ENCODE results near the gene BCR.

Gene BCR

DNA sequence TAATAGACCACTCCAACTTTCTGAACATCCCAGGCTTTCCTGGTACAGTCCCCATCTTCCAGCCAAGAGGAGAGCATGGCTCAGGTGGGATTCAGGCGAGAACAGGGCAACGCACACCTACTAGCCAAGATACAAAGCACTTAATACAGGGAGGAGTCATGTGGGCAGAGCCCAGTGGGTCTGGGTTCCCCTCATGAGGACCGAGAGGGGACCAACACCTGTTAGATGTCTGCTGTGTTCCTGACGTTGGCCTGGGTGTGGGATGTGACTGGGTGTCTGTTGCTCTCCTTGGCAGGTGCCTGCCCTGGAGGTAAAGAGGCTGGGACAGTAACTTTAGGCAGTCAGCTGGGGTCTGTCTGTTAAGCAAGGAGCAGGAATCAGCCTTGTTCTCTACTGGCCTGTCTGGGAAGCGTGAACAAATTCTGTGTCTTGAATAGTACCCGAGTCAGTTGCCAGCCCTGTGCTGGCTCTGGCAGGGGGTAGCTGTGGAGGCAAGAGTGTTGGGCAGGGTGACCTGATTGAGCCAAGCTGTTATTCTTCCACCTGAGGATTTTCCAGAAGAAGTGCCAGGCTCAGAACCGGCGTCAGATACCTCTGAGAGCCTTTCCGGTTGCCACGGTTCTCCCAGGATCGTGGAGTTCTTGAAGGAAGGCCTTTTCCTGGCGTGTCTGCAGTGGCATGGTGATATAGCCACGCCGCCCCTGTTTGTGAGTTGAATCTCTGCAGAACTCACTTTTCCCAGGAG, 56.3 kb downstream of the BCR start:
- no peak overlapping the region for H3K4me3 ChIP-seq (ENCODE audit: severe bottlenecking)
- H3K27me3 ChIP-seq (ENCODE audit: insufficient read depth, poor library complexity, severe bottlenecking) = no peaks in the 10 kb centered on the region
- TF ChIP-seq, protein P1, sequence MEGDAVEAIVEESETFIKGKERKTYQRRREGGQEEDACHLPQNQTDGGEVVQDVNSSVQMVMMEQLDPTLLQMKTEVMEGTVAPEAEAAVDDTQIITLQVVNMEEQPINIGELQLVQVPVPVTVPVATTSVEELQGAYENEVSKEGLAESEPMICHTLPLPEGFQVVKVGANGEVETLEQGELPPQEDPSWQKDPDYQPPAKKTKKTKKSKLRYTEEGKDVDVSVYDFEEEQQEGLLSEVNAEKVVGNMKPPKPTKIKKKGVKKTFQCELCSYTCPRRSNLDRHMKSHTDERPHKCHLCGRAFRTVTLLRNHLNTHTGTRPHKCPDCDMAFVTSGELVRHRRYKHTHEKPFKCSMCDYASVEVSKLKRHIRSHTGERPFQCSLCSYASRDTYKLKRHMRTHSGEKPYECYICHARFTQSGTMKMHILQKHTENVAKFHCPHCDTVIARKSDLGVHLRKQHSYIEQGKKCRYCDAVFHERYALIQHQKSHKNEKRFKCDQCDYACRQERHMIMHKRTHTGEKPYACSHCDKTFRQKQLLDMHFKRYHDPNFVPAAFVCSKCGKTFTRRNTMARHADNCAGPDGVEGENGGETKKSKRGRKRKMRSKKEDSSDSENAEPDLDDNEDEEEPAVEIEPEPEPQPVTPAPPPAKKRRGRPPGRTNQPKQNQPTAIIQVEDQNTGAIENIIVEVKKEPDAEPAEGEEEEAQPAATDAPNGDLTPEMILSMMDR (IDR thresholded peaks at IDR 0.05; ENCODE audit: poor library complexity, severe bottlenecking) = no peak
- DNase-seq (ENCODE audit: low spot score) (no peak), ATAC-seq (ENCODE audit: low read depth) (no peak)
- no peak overlapping the region for H3K27ac ChIP-seq (ENCODE audit: poor library complexity, severe bottlenecking)
- peaks cover 10% of the 10 kb centered on the region for H3K36me3 ChIP-seq (ENCODE audit: low read depth)
- peaks cover 10% of the 10 kb centered on the region for H3K4me1 ChIP-seq (ENCODE audit: insufficient read depth, poor library complexity, severe bottlenecking)
- peaks cover 14% of the 10 kb centered on the region for H3K9me3 ChIP-seq (ENCODE audit: severe bottlenecking)

- Histone ChIP-seq H3K9me3 (ENCODE audit: severe bottlenecking) (peaks cover 13% of the 10 kb centered on the region), H3K27me3 (ENCODE audit: insufficient read depth, poor library complexity, severe bottlenecking) (no peaks in the 10 kb centered on the region), H3K27ac (ENCODE audit: poor library complexity, severe bottlenecking) (no peak overlapping the region), H3K36me3 (ENCODE audit: low read depth) (peaks cover 10% of the 10 kb centered on the region), H3K4me3 (ENCODE audit: severe bottlenecking) (no peak overlapping the region), H3K4me1 (ENCODE audit: insufficient read depth, poor library complexity, severe bottlenecking) (peaks cover 16% of the 10 kb centered on the region)
- ATAC-seq (ENCODE audit: low read depth) (no peak), DNase-seq (ENCODE audit: low spot score) (no peak)
- TF ChIP-seq, protein P1 (IDR thresholded peaks at IDR 0.05; ENCODE audit: poor library complexity, severe bottlenecking) = no peak
Measured at GRCh38 chr22:23237201-23237798, 57.0 kb downstream of the BCR start.

GRCh38 chr22:23237841-23238240, 57.5 kb downstream of the BCR start:
- TF ChIP-seq, protein P1 (IDR thresholded peaks at IDR 0.05; ENCODE audit: poor library complexity, severe bottlenecking) = no peak
- peaks cover 11% of the 10 kb centered on the region for H3K36me3 ChIP-seq (ENCODE audit: low read depth)
- H3K27ac ChIP-seq (ENCODE audit: poor library complexity, severe bottlenecking) = no peak overlapping the region
- no peaks in the 10 kb centered on the region for H3K27me3 ChIP-seq (ENCODE audit: insufficient read depth, poor library complexity, severe bottlenecking)
- no peak overlapping the region for H3K4me3 ChIP-seq (ENCODE audit: severe bottlenecking)
- DNase-seq (ENCODE audit: low spot score) = no peak
- peaks cover 13% of the 10 kb centered on the region for H3K9me3 ChIP-seq (ENCODE audit: severe bottlenecking)
- peaks cover 22% of the 10 kb centered on the region for H3K4me1 ChIP-seq (ENCODE audit: insufficient read depth, poor library complexity, severe bottlenecking)
- ATAC-seq (ENCODE audit: low read depth) = no peak

GRCh38 chr22:23238707-23239106, 58.4 kb downstream of the BCR start:
- peaks cover 13% of the 10 kb centered on the region for H3K9me3 ChIP-seq (ENCODE audit: severe bottlenecking)
- DNase-seq (ENCODE audit: low spot score) (no peak), ATAC-seq (ENCODE audit: low read depth) (no peak)
- no peaks in the 10 kb centered on the region for H3K27me3 ChIP-seq (ENCODE audit: insufficient read depth, poor library complexity, severe bottlenecking)
- H3K27ac ChIP-seq (ENCODE audit: poor library complexity, severe bottlenecking) = no peak overlapping the region
- peaks cover 14% of the 10 kb centered on the region for H3K36me3 ChIP-seq (ENCODE audit: low read depth)
- peaks cover 31% of the 10 kb centered on the region for H3K4me1 ChIP-seq (ENCODE audit: insufficient read depth, poor library complexity, severe bottlenecking)
- TF ChIP-seq, protein P1 (IDR thresholded peaks at IDR 0.05; ENCODE audit: poor library complexity, severe bottlenecking) = no peak
- no peak overlapping the region for H3K4me3 ChIP-seq (ENCODE audit: severe bottlenecking)

- TF ChIP-seq, protein P1 (IDR thresholded peaks at IDR 0.05; ENCODE audit: poor library complexity, severe bottlenecking) = no peak
- DNase-seq (ENCODE audit: low spot score) = no peak
- Histone ChIP-seq H3K27ac (ENCODE audit: poor library complexity, severe bottlenecking) (no peak overlapping the region), H3K27me3 (ENCODE audit: insufficient read depth, poor library complexity, severe bottlenecking) (no peaks in the 10 kb centered on the region), H3K36me3 (ENCODE audit: low read depth) (peaks cover 11% of the 10 kb centered on the region), H3K9me3 (ENCODE audit: severe bottlenecking) (peaks cover 13% of the 10 kb centered on the region), H3K4me1 (ENCODE audit: insufficient read depth, poor library complexity, severe bottlenecking) (peaks cover 38% of the 10 kb centered on the region), H3K4me3 (ENCODE audit: severe bottlenecking) (no peak overlapping the region)
- ATAC-seq (ENCODE audit: low read depth) = no peak
Measured at GRCh38 chr22:23239429-23239828, 59.1 kb downstream of the BCR start.
